Glutamatergic neuron (in vitro differentiated cells): ENCODE measurements around the gene FBLN5. TPM values are rescaled to one million over a fixed set of nuclear protein-coding genes. Genes with fewer than 3 reads are reported as not detected.

Source experiments
- DNase-seq: peaks from one replicate; pipeline ENCODE4 v3.0.0; 2022
- H3K27ac Mint-ChIP-seq: one replicate; pipeline ENCODE4 v1.8.0; 2020; ENCODE audit warnings: mild to moderate bottlenecking, mixed read lengths, inconsistent platforms; ENCODE audit not compliant: unreplicated experiment
- H3K27me3 Mint-ChIP-seq: one replicate; pipeline ENCODE4 v1.8.0; 2020; ENCODE audit warnings: mild to moderate bottlenecking, moderate library complexity, mixed read lengths, inconsistent platforms; ENCODE audit not compliant: unreplicated experiment
- H3K36me3 Mint-ChIP-seq: one replicate; pipeline ENCODE4 v1.8.0; 2020; ENCODE audit warnings: mild to moderate bottlenecking, mixed read lengths, inconsistent platforms; ENCODE audit not compliant: unreplicated experiment
- H3K4me1 Mint-ChIP-seq: one replicate; pipeline ENCODE4 v1.8.0; 2020; ENCODE audit warnings: mild to moderate bottlenecking, low read depth, mixed read lengths, inconsistent platforms; ENCODE audit not compliant: unreplicated experiment
- H3K4me3 Mint-ChIP-seq: one replicate; pipeline ENCODE4 v1.8.0; 2020; ENCODE audit warnings: mild to moderate bottlenecking, mixed read lengths, inconsistent platforms; ENCODE audit not compliant: unreplicated experiment
- H3K9me3 Mint-ChIP-seq: one replicate; pipeline ENCODE4 v1.8.0; 2020; ENCODE audit warnings: mild to moderate bottlenecking, moderate library complexity, mixed read lengths, inconsistent platforms; ENCODE audit not compliant: unreplicated experiment
- total RNA-seq: library from RNA; stranded (reverse); fragmentation: NEBNext Ultra II Directional; extraction: Animal tissue kit (Norgen Biotek cat#: 25700); gene quantifications from one replicate; pipeline ENCODE4 v1.2.1, GENCODE V29; 2021; ENCODE audit not compliant: unreplicated experiment
- TF ChIP-seq, protein P1 (sequence below): fragments of 200-600 bp; sonication (generic); IDR thresholded peaks from one replicate; pipeline ENCODE4 v1.5.0; 2021; ENCODE audit not compliant: partially characterized antibody, unreplicated experiment

The FBLN5 gene
- total RNA-seq, 1 donor from 2014 or later, result not detected

GRCh38 chr14:91888641-91889476 is 58.6 kb downstream of the FBLN5 start:
- no peaks in the 10 kb centered on the region for H3K9me3 Mint-ChIP-seq
- no peak for DNase-seq
- no peaks in the 10 kb centered on the region for H3K4me1 Mint-ChIP-seq
- H3K27me3 Mint-ChIP-seq, result peaks cover 3% of the 10 kb centered on the region
- H3K27ac Mint-ChIP-seq, result no peak overlapping the region
- no peaks in the 10 kb centered on the region for H3K36me3 Mint-ChIP-seq
- H3K4me3 Mint-ChIP-seq, result no peak overlapping the region
- TF ChIP-seq, protein P1, sequence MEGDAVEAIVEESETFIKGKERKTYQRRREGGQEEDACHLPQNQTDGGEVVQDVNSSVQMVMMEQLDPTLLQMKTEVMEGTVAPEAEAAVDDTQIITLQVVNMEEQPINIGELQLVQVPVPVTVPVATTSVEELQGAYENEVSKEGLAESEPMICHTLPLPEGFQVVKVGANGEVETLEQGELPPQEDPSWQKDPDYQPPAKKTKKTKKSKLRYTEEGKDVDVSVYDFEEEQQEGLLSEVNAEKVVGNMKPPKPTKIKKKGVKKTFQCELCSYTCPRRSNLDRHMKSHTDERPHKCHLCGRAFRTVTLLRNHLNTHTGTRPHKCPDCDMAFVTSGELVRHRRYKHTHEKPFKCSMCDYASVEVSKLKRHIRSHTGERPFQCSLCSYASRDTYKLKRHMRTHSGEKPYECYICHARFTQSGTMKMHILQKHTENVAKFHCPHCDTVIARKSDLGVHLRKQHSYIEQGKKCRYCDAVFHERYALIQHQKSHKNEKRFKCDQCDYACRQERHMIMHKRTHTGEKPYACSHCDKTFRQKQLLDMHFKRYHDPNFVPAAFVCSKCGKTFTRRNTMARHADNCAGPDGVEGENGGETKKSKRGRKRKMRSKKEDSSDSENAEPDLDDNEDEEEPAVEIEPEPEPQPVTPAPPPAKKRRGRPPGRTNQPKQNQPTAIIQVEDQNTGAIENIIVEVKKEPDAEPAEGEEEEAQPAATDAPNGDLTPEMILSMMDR, result no peak

GRCh38 chr14:91886961-91887360 is 60.5 kb downstream of the FBLN5 start:
- peaks cover 3% of the 10 kb centered on the region for H3K27me3 Mint-ChIP-seq
- H3K4me3 Mint-ChIP-seq, result no peak overlapping the region
- no peak overlapping the region for H3K27ac Mint-ChIP-seq
- no peaks in the 10 kb centered on the region for H3K36me3 Mint-ChIP-seq
- no peak for DNase-seq
- TF ChIP-seq, protein P1, result no peak
- H3K4me1 Mint-ChIP-seq, result no peaks in the 10 kb centered on the region
- H3K9me3 Mint-ChIP-seq, result no peaks in the 10 kb centered on the region

- peaks cover 5% of the 10 kb centered on the region for H3K27me3 Mint-ChIP-seq
- H3K36me3 Mint-ChIP-seq, result no peaks in the 10 kb centered on the region
- no peaks in the 10 kb centered on the region for H3K9me3 Mint-ChIP-seq
- TF ChIP-seq, protein P1, result no peak
- H3K27ac Mint-ChIP-seq, result no peak overlapping the region
- H3K4me1 Mint-ChIP-seq, result no peaks in the 10 kb centered on the region
- no peak for DNase-seq
- H3K4me3 Mint-ChIP-seq, result no peak overlapping the region
These were observed 61.7 kb downstream of the FBLN5 start for GRCh38 chr14:91885839-91886238.

- no peaks in the 10 kb centered on the region for H3K36me3 Mint-ChIP-seq
- H3K9me3 Mint-ChIP-seq, result no peaks in the 10 kb centered on the region
- H3K27me3 Mint-ChIP-seq, result peaks cover 5% of the 10 kb centered on the region
- TF ChIP-seq, protein P1, result no peak
- no peaks in the 10 kb centered on the region for H3K4me1 Mint-ChIP-seq
- no peak overlapping the region for H3K4me3 Mint-ChIP-seq
- H3K27ac Mint-ChIP-seq, result no peak overlapping the region
- no peak for DNase-seq
These were observed 62.3 kb downstream of the FBLN5 start for GRCh38 chr14:91885113-91885712.

GRCh38 chr14:91884664-91885063 is 62.8 kb downstream of the FBLN5 start:
- no peaks in the 10 kb centered on the region for H3K36me3 Mint-ChIP-seq
- H3K27ac Mint-ChIP-seq, result no peak overlapping the region
- TF ChIP-seq, protein P1, result no peak
- H3K9me3 Mint-ChIP-seq, result no peaks in the 10 kb centered on the region
- peaks cover 5% of the 10 kb centered on the region for H3K27me3 Mint-ChIP-seq
- no peaks in the 10 kb centered on the region for H3K4me1 Mint-ChIP-seq
- no peak overlapping the region for H3K4me3 Mint-ChIP-seq
- DNase-seq, result no peak
